HG03097 (cell line): ENCODE measurements around the gene REC114.

Experiments used
- ATAC-seq: cut with Tn5 transposase; IDR thresholded peaks from one replicate; pipeline ENCODE4 v1.9.1; 2021; ENCODE audit not compliant: unreplicated experiment, low FRiP score

Gene REC114

DNA sequence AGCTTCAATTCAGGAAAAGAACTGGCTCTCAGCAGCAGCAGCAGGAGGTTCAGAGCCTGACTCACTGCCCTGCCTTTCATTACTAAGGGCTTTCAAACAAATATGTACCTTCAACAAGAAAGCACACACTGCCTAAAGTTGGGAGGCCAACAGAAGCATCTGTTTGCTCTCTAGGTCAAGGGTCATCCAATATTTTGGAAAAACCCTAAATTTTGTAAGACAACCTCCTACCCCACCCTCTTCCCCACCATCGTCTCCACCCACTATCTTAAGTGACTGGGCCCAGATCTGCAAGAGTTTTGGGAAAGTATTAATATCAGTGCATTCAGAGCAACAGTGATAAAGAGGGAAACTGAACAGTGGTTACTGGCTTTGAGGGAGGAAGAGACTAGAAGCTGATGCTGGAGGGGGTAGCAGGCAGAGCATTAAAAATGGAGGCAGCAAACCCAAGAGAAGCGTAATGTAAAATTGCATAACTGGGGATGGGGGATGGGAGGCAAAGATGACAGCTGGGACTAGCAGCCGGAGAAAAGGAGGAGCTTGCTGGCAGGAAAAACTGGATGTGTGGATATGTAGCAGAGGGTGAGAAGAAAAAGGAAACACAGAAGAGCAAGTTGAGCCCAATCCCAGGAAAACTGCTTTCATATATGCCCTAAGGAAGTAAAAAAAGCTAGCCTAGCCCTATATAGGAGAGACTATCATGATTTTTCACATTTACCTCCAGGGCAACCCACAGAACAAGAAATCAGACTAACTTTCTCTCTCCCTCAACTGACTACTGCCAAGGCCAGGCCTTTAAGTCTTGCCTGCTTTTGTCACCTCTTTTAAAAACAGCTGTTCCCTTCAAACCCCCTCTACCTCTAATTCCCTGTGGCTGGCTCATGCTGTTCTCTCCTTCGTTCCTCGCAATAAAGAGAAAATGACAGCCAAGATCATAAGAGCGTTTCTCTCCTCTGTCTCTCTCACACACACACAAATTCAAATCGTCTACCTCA lies 158.8 kb downstream of the REC114 start:
- no peak for ATAC-seq

DNA sequence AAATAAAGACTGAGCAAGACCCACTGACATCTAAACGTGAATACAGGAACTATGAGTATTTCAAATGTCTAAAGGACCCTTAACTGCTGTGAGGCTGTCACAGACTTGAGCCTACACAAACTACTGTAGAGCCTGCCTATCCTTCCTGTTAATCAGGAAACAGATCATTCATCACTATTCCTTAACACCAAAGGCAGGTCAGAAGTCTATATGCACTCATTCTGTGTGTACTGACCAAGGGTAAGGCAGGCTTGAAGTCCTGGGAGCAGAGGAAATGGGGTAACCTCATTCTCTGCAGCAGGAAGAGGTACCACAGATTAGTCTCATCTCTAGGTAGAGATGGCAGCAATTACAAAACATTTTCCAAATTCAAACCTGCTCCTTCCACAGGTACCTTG lies 159.5 kb downstream of the REC114 start:
- ATAC-seq: no peak

DNA sequence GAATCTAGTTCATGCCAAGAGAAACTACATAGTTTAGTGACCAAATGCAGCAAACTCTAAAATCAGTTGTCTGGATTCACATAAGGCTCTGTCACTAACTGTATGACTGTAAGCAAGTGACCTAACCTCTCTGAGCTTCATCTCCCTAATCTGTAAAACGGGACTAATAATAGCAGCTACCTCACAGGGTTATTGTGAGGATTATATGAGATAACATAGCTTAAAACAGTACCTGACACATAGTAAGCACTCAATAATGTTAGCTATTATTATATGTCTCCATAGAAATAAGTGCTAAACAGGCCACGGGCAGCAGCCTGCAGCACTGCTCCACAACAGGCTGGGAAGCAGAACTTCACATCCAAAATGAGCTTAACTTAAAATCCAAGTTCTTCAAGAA lies 160.0 kb downstream of the REC114 start:
- ATAC-seq: no peak

DNA sequence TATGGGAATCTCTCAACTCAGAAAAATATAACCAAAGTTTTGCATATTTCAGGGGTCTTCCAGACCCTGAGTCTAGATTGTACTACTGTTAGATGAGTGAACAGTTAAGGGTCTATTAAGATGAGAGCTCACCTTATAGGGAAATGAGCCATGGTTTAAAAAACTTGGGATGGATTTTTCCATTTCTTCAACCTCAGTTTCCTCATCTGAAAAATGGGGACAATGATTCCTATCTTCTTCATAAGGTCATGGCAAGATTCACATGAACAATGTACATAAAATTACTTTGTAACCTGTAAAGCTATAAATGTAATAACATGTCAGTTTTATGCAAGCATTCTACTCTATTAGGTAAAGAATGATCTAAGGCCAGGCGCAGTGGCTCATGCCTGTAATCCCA lies 161.5 kb downstream of the REC114 start:
- ATAC-seq: no peak

DNA sequence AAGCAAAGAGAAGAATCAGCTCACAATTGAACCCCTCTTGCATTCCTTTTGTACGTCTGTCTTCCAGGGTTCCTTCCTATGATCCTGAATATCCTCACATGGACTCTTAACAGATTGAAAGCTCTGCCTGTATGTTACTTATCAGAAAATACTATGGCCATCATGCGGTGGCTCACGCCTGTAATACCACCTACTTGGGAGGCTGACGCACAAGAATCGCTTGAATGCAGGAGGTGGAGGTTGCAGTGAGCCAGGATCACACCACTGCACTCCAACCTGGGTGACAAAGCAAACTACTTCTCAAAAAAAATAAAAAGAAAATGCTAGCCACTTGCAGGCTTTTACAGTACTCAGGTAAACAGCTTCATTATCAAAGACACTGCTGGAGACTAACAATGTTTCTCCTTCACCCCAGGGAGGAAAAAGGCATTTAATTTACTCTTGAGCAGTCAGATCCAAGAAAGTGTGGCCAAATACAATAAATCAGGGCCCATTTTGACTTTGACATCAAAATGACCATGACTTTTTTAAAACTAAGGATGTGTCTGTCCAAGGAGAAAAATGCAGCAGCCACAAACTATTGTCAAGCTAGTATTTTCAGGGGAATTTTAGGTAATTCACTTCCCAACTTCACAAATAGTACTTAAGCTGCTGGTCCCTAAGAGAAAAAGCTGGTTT lies 162.9 kb downstream of the REC114 start:
- no peak for ATAC-seq

DNA sequence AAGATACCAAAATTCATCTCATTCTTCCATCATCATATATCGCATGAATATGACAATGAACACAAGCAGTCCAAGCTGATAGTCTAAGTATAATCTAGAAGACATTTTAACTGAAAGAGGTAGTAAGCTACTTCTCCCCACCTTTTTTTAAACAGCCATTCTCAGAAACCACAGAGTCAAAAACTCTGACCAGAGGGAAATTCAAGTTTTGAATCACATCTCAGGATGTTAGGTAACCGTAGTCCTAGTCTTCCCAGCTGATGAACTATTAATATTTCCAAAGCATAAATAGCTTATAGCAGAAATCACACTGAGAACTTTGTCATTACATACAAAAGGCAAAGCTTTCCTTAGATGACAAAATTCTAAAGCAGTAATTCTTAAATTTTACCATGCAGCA lies 164.4 kb downstream of the REC114 start:
- ATAC-seq: no peak

DNA sequence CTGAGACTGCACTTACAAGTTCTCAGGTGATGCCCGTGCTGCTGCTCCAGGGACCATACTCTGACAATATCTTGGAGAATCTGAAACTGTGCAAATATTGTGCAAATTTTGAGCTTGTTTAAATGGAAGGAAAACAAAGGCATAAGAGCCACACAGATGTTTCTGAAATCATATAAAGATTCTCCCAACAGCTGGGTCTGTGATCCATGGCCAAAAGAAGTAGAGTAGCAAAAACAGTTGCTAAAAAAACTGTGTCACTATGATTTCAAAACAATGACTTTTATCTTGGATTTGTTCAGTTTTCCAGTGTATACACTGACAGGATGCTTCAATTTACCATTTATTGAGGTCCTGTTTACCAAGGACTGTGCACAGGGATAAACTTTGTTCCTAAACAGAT lies 164.9 kb downstream of the REC114 start:
- no peak for ATAC-seq

DNA sequence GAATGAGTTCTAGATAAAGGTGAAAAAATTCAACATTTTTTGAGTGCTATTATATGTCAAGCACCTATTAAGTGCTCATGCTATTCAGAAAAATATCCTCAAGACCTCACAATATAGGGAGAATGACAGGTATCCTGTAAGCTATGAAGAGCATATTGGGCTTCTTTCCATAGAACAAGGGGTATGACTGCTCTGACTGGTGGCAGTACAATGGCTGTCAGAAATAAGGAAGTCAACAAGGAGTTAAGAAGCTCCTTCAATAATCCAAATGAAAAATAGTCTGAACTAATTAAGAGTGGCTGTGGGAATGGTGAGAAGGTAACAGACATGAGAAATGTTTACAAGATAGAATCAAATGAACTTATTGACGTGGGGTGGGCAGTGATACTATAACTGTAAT lies 165.5 kb downstream of the REC114 start:
- no peak for ATAC-seq

DNA sequence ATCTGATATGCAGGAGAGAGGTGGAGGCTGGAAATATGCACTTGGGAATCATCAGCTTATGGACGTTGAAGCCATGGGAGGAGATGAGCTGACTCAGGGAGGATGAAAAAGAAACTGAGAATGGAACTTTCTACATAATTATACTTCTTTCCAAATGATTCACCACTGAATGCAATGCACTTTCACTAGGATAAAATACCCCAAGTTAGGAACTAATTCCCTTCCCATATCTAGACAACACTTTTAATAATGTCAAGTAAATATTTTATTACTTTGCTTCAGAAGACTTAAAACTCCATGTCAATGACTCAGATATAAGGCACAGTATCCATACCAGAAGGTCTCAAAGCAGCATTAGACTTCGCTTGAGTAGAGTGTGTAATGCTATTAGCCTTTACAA lies 166.0 kb downstream of the REC114 start:
- ATAC-seq: no peak
